Pons (tissue), 1 donor: ENCODE measurements around the gene CPXM1.
A peak's percentile ranks its signal among the peaks of the same experiment; 100 is the strongest.
"Not testable (repeated sequence)": the region's sequence is repeated elsewhere in the genome, so short reads cannot be mapped to it uniquely, and the experiment has no call there.

Experiments used
- DNase-seq: peaks from one replicate; pipeline ENCODE4 v3.0.0-alpha.2; 2016; ENCODE audit warnings: low spot score

The CPXM1 gene

DNA sequence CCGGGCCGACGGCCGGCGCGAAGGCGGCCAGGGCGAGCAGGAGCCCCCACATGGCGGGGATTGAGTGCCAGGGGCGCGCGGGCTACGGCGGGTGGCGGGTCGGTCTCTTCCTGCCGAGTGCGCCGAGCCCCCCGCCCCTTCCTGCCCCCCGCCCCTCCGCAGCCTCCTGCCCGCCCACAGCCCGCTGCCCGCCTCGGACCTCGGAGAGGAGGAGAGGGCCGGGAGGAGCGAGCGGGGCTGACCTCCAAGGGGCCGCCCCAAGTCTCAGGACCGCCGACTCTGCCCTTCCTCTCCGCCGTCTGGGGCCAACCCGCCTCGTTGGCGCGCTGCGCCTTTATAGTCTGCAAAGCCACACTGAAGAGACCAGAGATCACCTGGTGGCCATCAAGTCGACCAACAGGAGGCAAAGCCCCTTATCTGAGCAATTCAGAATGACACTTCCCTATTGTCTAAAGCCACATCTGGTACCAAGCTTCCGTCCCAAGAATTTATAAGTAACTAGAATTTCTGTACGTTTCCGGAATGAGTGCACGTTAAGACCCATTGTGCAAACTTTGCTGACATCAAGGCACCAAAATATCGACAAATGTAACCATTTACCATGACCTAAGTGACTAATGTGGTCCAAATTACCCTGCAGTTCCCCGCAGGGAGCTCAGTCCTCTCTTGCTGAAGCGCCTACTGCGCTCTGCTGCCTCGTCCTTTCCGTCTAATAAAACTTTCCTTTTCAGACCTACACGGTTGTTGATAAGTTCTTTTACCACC lies at the start of gene CPXM1:
CPXM1 (minus strand) TSS at position 107 of the 765 bp plus-strand sequence; CDS start at position 52, 55 bp downstream.
- no peak for DNase-seq

DNA sequence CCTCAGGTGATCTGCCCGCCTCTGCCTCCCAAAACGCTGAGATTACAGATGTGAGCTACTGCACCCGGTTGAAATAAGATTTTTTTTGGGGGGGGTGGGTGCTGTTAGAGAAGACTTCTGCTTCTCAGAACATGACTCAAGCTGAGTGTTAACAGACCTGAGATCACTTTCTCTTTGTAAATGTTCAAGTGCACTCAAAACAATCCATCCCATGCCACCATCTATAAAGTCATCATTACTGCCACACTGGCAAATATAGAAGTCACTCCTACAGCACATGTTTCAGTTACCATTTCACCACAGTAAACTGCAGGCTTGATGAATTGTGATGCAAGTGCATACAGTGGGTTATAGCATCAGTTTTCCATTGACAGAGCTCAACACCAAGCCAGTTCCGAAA lies 49.1 kb upstream of the CPXM1 start:
- no peak for DNase-seq

DNA sequence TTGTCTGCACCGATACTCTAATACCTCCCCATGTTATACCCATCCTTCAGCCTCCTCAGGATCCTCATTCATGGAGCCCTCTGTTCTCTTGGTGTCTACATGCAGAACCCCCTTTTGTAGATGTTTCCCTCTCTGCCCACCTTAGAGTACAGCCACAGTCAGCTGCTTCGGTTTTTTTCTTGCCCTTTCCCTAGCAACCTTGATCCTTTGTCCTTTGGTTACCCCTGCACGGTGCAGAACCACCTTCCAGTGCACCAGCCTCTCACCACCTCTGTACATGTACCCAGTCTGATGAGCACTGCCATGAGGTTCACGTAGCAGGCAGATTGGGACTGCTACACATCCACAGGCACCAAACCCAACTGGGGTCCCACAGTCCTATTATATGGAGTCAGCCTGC lies 47.4 kb upstream of the CPXM1 start:
- DNase-seq, result no peak

- DNase-seq, result no peak
Observed at GRCh38 chr20:2846698-2847097, 46.3 kb upstream of the CPXM1 start.

GRCh38 chr20:2845607-2846006 lies 45.2 kb upstream of the CPXM1 start:
- DNase-seq, result no peak

DNA sequence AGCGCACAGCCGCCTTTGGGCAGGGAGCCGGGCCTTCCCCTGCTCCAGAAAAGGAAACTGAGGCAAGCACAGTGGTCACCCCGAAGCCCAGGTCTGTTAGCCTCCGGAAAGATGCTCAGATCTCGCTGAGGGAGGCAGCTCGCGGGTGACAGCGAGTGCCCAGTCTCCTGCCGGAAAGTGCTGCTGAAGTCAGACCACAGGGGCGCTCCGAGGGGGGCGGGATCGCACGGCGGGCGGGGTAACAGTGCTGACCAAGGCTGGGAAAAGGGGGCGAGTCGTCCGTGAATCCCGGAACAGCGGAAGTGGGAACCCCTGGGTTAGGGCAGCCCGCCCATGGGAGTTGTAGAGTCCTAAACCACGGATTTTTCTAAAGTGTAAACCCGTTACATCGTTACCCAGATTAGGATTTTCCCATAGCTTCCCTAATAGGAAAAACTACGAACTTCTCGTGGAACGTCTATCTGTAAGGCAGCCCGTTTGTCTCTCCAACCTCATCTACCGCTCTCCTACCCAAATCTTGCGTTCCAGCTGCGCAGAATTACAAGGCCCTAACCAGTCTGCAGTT lies 40.6 kb upstream of the CPXM1 start:
- DNase-seq, result peak; percentile 14

DNA sequence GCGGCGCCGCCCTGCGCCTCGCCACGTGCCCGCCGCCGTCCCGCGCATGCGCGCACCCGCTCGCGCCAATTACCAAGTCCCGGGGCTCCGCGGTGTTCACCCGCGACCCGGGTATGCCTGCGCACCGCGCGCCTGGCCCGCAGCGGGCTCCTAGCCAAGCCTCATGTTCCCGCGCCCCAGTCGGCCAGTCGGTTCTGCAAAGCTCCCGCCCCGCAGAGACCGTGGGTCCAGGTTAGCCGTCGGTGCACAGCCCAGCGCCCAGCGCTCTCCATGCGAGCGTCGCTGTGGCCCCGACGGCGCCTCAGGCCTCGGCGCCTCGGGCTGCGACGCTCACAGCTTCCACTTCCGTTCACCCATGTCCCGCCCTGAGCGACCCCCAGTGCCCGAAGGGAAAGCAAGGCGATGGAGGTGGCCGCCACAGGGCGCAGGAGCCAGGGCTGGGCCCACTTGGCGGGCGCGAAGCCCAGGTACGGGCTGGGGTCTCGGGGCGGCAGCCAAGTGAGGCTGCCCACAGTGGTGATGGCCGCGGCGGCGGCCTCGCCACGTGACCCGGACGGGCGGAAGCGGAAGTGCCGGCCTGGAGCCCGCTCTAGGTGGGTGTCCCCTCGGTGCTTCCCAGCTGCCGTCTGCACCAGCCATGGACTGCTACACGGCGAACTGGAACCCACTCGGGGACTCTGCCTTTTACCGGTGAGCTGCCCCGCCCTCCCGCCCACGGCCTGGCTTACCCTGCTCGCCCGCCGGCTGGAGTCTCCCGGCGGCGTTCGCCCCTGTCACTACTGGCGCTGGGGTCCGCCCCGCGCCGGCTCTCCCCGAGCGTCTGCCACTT lies 39.9 kb upstream of the CPXM1 start, which contains the start of the genes PCED1A and VPS16:
PCED1A (minus strand) TSS at position 518 of the 829 bp plus-strand sequence. CDS start 743 bp downstream, outside the sequence.
VPS16 (plus strand) TSS at position 608 of the 829 bp plus-strand sequence; CDS start at position 638, 30 bp downstream.
- DNase-seq, result peak; percentile 76

GRCh38 chr20:2839732-2840137 lies 39.3 kb upstream of the CPXM1 start:
- DNase-seq, result no peak

- no peak for DNase-seq
Observed at GRCh38 chr20:2838847-2839671, 38.6 kb upstream of the CPXM1 start.

- no peak for DNase-seq
Observed at GRCh38 chr20:2838170-2838797, 37.9 kb upstream of the CPXM1 start.

- DNase-seq, result no peak
Observed at GRCh38 chr20:2837221-2837960, 37.0 kb upstream of the CPXM1 start.

GRCh38 chr20:2836035-2836434 lies 35.6 kb upstream of the CPXM1 start:
- DNase-seq, result no peak

- no peak for DNase-seq
Observed at GRCh38 chr20:2835331-2835796, 34.9 kb upstream of the CPXM1 start.

DNA sequence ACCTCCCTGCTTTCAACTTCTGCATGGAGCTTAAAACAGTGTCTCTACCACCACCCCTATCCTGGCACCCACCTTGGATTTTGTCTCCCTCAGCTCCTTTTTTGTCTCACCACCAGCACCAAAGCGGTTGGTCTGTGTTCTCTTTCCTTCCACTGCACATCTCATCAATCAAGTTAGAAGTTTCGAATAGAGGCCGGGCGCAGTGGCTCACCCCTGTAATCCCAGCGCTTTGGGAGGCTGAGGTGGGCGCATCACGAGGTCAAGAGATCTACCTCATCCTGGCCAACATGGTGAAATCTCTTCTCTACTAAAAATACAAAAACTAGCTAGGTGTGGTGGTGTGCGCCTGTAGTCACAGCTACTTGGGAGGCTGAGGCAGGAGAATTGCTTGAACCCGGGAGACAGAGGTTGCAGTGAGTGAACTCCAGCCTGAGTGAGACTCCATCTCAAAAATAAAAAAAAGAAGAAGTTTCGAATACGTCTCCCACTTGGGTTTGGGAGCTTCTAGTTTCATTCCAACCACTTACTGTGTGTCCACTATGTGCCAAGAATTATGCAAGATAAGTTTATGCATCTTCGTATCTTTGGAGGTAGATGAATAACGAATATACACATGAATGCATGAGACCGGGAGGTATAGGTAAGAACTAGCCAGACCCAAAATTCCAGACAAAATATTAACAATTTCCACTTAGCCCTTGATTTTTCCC lies 34.1 kb upstream of the CPXM1 start:
- no peak for DNase-seq

GRCh38 chr20:2833761-2834160 lies 33.3 kb upstream of the CPXM1 start:
- DNase-seq, result no peak

DNA sequence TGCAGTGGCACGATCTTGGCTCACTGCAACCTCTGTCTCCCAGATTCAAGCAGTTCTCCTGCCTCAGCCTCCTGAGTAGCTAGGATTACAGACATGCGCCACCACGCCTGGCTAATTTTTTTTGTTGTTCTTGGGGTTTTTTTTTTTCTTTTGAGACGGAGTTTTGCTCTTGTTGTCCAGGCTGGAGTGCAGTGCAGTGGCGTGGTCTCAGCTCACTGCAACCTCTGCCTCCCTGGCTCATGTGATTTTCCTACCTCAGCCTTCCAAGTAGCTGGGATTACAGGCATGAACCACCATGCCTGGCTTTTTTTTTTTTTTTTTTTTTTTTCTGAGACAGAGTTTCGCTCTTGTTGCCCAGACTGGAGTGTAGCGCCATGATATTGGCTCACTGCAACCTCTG lies 30.8 kb upstream of the CPXM1 start:
- DNase-seq, result not testable (repeated sequence)

- no peak for DNase-seq
Observed at GRCh38 chr20:2829376-2829775, 28.9 kb upstream of the CPXM1 start.

- DNase-seq, result no peak
Observed at GRCh38 chr20:2826655-2827054, 26.2 kb upstream of the CPXM1 start.

DNA sequence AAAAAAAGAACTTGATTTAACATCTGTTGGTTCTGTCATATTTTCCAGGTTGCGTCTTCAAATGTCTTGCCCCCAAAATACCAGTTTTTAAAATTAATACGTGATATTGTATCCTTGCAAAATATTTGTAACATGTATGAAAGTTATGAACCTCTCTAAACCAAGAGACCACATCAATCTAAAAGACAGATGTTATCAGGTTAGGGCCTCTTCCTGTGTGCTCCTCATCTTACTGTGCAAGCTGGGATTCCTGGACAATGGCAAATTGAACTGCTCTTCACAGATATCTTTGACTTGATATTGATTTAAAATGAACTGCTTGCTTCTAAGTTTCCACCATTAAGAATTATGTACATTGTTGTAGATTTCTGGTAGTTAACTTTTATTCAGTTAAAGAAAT lies 25.3 kb upstream of the CPXM1 start:
- no peak for DNase-seq

DNA sequence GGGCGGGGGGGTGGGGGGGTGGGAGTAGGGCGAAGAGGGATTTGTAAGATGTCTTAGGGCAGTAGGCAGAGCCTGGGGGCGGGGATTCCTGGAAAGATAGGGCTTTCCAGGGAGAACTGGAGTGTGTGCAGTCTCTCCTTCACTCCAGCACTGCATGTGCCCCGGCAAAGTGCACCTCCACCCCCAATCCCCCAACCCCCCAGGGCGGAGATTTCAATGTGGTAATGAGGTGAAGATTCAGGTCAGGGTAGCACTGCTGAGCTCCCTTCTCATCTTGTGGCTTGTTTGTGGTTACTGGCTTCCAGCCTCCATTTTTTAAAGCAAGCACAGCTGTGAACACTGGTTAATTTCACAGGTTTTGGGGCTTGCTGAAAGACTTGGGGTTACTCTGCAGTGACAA lies 21.6 kb upstream of the CPXM1 start:
- no peak for DNase-seq
